GM18868 (cell line): ENCODE data around the gene PAWR.

Experiments
- ATAC-seq: cut with Tn5 transposase; IDR thresholded peaks from one replicate; pipeline ENCODE4 v1.9.1; 2021; ENCODE audit warnings: mild to moderate bottlenecking, moderate library complexity; ENCODE audit not compliant: unreplicated experiment

Gene PAWR, protein sequence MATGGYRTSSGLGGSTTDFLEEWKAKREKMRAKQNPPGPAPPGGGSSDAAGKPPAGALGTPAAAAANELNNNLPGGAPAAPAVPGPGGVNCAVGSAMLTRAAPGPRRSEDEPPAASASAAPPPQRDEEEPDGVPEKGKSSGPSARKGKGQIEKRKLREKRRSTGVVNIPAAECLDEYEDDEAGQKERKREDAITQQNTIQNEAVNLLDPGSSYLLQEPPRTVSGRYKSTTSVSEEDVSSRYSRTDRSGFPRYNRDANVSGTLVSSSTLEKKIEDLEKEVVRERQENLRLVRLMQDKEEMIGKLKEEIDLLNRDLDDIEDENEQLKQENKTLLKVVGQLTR

GRCh38 chr12:79690638-79691510, at the start of gene PAWR:
Gene PAWR, minus strand, starts transcription at chr12:79690964. Its CDS starts 720 bp downstream, at chr12:79690244.
- ATAC-seq, result peak; percentile 54

GRCh38 chr12:79737875-79738718, 47.3 kb upstream of the PAWR start:
- peak; percentile 88 for ATAC-seq

DNA sequence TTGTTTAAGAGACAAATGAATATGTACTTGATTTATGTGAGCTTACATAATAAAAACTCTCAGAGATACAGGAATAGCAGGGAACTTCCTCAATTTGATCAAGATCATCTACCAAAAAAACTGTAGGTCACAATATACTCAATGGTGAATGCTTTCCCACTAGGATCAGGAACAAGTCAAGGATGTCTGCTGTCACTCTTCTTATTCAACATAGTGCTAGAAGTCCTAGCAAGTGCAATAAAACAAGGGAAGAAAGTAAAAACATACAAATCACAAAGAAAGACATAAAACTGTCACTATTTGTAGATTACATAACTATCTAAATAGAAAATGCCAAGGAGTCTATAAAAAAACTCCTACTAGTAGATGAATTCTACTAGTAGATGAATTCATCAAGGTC, 41.9 kb upstream of the PAWR start:
- ATAC-seq, result no peak

- ATAC-seq, result no peak
Measured at GRCh38 chr12:79725987-79726386, 35.2 kb upstream of the PAWR start.

DNA sequence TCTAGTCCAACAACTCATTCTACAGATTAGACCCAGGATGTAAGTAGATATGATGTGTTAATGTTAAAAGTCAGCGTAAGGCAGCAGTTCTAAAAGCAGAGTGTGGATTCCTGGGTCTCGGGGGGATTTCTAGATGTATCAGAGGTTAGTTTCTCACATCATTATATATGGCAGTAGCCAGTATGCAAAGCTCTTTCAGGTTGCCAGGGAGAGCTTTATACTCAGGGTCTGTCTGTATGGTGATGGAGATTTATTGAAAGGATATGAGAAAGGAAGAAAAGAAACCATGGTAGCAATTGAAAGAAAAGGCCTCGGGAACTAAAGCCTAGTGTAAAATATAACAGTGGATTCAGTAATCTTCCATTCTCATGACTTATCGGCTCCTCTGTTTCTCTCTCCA, 26.2 kb upstream of the PAWR start:
- no peak for ATAC-seq

GRCh38 chr12:79715308-79715707, 24.5 kb upstream of the PAWR start:
- ATAC-seq, result no peak

DNA sequence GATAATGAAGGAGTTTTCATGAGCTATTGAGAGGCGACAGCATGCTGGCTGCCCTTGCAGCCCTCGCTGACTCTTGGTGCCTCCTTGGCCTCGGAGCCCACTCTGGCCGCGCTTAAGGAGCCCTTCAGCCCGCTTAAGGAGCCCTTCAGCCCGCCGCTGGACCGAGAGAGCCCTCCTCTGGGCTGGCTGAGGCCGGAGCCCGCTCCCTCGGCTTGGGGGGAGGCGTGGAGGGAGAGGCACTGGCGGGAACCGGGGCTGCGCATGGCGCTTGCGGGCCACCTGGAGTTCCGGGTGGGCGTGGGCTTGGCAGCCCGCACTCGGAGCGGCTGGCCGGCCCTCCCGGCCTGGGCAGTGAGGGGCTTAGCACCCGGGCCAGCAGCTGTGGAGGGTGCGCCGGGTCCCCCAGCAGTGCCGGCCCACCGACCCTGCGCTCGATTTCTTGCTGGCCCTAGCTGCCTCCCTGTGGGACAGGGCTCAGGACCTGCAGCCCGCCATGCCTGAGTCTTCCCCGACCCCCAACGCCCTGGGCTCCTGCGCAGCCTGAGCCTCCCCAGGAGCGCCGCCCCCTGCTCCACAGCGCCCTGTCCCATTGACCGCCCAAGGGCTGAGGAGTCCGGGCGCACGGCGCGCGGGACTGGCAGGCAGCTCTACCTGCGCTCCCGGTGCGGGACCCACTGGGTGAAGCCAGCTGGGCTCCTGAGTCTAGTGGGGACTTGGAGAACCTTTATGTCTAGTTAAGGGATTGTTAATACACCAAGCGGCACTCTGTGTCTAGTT, 20.1 kb upstream of the PAWR start:
- no peak for ATAC-seq

DNA sequence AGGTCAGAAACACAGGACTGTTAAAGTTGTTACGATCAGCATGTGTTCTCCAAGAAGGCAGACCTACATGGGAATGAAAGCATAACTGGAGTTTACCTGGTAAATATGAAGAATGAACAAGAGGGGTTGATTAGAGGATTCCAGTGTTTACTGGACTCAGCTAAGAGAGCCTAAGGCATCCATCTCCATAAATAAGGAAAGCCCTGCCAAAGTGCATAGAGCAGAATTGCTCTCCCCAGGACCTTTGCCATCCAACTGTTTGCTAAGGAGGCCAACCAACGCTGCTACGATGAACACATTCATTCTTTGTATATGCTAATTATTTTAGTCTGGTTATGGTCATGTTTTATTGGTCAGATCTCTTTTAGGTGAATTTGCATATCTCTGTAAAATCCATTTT, 17.1 kb upstream of the PAWR start:
- ATAC-seq, result no peak

- no peak for ATAC-seq
Measured at GRCh38 chr12:79706676-79707075, 15.9 kb upstream of the PAWR start.

- ATAC-seq, result no peak
Measured at GRCh38 chr12:79706156-79706555, 15.4 kb upstream of the PAWR start.

GRCh38 chr12:79698966-79699365, 8.2 kb upstream of the PAWR start:
- no peak for ATAC-seq

DNA sequence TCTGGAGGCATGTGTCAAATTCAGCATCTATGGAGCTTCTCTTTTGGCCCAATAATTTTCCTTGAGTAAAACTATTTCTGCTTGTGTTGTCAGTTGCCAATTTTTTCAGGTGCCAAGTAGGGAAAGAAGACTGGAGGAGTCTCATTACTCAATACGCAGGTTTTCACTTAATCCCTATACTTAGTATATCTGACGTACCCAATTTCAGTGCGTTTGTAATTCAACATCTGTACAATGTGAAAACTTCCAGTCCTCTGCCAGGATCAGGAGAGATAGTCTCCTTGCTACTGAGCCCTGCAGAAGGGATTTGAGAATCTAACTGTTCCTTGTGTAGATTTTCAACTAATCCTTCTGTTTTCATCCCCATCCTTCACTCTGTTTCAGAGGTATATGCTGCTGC, 5.7 kb upstream of the PAWR start:
- no peak for ATAC-seq

DNA sequence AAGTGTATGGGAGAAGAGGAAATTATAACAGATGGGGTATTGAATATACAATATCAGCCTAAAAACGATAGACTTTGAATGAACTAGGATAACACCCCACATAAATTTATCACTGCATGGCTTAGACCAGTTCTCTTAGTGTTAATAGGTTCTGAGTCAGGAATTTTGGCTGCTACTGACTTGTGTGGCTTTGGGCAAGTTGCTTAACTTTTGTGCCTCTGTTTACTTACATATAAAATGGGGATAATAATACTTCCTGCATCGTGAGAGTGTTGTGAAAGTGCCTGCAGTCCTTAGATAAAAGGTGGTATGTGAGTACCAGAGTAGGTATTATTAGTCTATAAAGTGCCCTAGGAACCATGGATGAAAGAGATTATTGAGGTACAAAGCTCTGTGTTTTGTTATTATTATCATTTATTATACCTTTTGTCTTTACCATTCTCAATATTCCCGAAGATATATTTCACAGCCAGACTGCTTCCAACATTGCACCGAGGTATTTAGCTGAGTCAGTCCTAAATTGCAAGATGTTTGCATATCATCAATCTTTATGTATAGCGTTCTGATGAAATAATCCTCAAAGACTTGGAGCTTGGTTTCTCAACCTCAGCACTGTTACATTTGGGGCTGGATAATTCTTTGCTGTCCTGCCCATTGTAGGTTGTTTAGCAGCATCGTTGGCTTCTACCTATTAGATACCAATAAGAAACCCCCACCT, 2.3 kb upstream of the PAWR start:
- ATAC-seq, result no peak

- no peak for ATAC-seq
Measured at GRCh38 chr12:79691511-79692248, 916 bp upstream of the PAWR start.

GRCh38 chr12:79690142-79690637, 574 bp downstream of the PAWR start:
- ATAC-seq, result peak; percentile 20

GRCh38 chr12:79689477-79690141, 1.2 kb downstream of the PAWR start:
- ATAC-seq, result peak; percentile 20

GRCh38 chr12:79689061-79689476, 1.7 kb downstream of the PAWR start:
- no peak for ATAC-seq

DNA sequence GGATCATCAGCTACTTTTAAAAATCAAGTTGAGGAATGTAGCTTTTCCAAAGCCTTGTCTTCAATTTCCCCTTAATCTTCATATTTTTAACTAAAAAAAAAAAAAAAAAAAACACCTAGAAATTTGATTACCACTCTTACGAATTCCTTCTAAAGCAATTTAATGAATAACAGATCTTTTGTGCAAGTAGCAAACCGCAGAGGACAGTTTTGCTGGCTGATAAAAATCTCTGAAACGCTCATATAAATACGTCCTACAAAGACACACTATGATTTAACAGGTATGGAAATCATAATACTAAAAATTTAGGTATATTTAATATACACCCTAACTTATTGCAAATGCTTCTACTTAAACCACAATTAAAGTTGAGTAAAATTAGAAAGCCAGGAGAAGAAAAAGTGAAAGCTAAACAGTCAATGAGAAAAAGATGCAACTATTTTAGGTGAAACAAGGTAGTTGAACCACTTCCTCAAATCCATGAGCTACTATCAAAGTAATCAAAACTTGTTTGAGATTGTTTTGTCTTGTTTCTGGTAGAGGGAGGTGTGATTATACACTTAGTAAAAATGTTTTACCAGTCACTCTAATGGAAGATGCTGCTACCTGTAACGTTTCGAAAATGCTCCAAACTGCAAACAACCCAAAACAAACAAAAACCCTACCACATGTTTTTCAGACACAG, 2.2 kb downstream of the PAWR start:
- peak; percentile 21 for ATAC-seq
